Activated T-helper 1 cell treated with anti-CD3 and anti-CD28 coated beads, Interleukin-2, amount 50 U/mL, for 16 hours (primary cell): ENCODE measurements around the gene ARF3.

ENCODE experiments used
- DNase-seq, 2 donors: peaks; one replicate each; pipeline ENCODE4 v3.0.0-alpha.2; 2020; ENCODE audit warnings: low read depth in 1 of 2, low spot score in 1 of 2

The ARF3 gene

DNA sequence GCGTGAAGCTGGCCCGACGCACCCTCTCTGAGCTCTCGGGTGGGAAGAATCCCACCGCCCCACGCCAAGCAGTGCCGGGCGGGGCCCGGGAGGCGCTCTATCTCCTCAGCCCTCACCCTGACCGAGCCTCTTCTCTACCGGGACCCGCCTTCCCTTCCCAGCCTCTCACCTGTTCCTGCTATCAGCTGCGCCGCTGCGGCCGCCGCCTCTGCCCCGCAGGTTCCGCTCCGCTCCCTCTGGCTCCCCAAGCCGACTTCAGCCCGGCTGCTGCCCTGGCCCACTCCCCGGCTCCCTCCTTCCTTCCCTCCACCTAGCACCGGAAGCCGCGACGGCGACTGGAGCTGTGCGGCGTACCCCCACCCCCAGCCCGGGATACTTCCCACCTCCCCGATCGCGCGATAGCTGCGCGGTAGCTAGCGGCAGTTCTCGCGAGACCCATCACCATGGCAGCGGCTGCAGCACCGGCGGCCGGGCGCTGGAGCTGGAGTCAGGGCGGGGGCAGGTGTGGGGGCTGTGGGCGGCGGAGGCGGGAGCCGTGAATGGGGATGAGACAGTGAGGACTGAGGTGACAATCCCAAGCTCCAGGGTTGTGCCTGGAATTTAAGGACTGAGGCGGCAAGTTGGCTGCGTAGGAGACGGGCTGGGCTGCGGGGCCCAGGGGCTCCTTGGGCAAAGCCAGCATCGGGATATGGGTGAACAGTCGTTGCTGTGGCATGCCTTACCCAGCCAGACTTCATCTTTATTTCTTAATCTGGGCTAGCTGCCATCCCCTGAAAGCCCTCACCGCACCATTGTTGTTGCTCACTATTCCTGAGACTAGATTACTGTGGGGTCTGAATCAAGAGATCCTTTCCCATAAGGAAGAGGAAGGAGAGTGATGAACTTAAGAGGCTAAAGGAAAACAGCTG, at the start of gene ARF3:
ARF3 (minus strand) TSS at position 347 of the 908 bp plus-strand sequence. CDS start 16,392 bp downstream, outside the sequence.
- peak; percentile 73 to 87 for DNase-seq

DNA sequence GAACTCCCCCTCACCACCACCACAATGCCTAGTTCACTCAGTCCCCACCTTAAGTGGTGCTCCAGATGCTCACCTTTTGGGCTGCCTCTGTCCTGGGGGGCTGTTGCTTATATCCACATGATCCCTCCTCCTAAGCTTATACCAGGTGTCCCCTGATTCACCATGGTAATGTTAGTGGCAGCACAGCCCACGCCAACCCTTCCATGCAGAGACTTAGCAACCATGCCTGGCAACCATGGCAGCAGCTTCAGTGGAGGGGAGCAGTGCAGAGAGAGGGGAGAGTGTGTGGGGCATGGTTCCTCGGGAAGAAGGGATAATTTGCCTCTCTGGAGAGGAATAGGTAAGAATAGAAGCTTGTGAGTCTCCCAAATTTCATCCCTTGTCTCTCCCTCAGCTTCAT, 43.1 kb upstream of the ARF3 start:
- DNase-seq = no peak

DNA sequence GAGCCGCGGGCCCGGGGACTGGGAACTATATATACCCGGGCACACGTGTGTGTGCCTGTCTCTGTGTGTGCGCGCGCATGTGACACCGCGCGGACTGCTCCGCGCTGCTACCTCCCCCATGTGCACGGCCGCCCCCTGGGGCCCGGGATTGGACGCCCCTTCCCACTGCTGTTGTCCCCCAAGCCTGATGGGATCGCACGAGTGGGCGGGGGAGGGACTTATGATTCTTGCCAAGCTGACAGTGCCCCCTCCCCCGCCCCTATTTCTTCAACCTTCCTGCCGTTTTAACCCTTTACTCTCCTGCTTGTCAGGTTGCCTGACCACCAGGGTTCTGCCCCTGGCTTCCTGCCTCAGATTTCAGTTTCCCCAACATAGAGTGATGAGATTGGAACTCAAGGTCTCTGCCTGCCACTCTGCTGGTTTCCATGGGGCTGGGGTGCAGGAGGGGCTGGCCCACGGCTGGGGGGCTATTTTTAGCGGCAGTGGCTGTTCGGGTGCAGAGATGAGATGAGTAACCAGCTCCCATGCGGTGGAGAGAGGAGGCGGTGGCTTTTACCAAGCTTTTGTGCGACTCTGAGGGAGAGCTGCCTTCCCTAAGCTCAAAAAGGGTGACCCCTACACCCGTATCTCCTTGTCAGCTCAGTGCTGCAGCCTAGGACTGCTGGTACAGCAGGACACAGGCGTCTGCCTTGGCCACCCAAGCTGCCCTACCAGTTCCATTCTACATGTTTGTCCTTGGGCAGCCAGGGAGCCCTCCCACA, 42.3 kb upstream of the ARF3 start, which contains the start of gene DDN:
DDN (minus strand) TSS at position 5 of the 761 bp plus-strand sequence. CDS start 88 bp downstream, outside the sequence.
- no peak for DNase-seq

DNA sequence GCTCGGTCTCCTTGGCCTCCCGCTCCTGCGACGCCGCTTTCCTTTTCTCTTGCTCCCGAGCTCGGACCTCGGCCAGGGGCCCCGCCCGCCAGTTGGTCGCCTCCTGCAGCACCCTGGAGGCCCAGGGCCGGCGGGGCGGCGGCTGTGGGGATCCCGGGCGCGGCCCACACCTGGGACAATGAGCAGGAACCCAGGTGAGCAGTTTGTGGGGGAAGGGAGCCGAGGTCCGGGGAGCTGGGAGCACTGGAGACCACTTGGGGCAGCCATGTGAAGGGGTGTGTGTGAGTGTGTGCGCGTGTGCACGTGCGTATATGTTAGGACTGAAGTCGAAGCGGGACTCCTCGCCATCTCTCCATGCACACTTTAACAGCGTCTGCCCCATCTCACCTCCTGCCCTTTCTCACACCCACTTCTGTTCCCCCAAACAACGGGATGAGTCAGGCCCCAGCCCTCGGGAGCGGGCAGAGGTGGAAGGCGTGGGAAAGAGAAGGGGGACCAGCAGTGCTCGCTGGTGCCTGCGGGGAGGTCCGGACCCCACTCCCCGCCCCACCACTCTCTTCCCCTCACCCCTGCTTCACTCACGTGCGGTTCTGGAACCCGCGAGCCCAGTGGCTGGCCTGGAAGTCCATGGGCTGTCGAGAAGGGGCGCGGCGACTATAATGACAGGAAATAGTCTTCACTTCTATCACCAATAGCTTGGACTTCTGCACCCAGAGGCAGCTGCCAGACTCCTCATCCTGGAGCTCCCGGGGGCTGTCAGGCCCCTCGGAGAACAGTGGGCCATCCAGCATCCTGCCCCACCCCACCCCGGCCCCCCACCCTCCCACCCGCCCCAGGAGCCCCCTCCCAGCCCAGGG, 41.4 kb upstream of the ARF3 start:
- DNase-seq = no peak

DNA sequence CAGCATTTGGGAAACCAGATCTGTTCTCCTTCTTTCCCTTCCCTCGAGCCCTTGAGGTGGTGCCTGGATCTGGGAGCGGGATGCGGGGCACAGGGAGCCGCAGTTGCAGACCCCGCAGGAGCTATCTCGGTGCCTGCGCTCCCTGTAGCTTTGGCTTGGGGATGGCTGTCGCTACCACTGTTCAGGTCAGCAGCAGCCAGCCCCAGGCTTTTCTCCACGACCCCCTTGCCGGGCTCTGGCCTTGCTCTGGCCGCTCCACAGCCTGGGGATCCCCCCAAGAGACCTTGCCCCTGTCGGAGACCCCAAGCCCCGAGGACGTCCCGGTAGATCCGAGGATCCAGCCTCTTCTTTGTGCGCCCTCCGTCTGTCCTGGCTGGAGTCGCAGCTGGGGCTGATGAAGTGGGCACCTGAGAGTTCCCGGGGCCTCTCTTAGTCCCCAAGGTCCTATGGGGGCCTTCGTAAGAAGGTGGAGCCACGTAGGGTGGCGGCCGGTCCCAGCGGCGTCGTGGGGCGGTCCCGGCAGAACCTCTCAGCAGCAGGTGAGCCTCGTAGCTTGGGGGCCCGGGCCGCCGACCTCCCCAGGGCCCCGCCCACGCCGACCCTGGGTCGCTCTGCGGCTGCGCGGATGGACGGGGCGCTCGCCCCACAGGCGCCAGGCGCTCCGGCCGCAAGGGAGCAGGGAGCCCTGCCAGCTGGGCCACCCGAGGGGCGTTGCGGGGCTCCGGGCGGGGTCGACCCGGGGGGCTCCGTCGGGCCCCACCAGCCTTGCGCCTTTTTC, 40.6 kb upstream of the ARF3 start:
- DNase-seq = no peak

DNA sequence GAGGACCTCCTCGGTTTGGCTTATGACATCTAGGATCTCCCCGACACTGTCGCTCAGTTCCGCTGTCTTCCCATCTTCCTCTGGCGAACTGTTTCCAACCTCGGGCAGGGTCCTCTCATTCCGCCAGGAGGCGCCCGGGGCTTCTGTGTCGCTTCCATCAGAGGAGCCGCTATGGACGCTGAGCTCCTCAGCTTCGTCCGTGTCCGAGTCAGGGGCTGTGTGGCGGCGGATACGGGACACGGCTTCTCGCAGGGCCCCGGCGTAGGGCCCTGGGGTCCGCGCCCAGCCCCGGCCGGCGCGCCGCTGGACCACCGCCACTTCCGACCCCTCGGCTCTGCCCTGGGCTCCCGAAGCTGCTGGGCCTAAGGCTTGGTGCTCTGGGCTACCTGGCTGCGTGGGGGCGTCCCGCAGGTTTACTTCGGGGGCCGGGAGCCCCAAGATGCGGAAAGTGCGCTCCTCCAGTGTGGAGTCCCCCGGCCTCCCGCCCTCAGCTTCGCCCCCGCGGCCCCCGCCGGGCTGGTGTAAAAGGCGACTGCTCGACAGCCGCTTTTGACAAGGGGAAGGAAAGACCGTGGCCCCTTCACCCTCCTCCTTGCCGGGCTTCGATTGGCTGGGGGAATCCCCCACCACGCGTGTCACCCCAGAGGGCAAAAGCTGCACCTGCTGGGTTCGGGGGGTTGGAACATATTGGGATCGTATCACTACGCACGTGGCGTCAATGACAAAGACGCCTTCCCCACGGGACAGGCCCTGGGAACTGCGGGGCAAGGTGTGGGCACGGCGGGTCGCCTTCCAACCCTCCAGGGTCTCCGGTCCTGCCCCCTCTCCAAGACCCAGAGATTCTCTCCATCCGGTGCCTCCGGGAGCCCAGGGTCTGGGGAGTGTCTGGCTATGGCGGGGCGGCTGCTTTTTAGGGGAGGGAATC, 39.8 kb upstream of the ARF3 start:
- no peak for DNase-seq

DNA sequence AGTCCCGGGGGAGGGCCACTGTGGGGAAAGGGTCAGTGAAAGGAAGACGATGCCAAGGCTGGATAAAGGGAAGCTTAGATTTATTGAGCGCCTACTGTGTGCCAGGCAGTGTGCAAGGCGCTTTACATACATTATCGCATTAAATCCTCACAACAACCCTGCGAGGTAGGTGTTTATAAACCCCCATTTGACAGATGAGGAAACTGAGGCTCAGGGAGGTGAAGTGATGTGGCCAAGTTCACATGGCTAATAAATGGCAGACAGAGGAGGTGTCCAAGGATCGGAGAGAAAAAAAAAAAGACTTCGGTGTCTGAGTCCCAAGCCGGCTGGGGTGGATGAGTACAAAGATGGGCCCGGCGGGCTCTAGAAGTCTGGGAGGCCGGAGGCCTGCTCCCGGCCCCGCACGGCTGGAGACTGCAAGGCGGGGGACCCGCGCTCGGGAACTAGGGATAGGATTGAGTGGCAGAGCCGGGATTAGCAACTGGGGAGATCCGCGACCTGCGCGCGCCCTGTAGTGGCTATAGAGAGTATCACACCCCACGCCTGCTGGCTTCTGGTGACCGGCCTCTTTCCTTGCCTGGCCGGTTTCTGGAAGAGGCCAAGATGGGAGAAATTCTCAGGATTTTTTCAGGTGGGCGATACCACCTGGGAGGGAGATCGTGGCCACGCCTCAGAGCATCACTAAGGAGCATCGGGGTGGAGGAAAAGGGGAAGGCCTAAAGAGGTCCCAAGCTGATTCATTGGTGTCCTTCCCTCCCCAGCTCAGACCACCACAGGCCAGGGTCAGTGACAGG, 38.0 kb upstream of the ARF3 start:
- no peak for DNase-seq

DNA sequence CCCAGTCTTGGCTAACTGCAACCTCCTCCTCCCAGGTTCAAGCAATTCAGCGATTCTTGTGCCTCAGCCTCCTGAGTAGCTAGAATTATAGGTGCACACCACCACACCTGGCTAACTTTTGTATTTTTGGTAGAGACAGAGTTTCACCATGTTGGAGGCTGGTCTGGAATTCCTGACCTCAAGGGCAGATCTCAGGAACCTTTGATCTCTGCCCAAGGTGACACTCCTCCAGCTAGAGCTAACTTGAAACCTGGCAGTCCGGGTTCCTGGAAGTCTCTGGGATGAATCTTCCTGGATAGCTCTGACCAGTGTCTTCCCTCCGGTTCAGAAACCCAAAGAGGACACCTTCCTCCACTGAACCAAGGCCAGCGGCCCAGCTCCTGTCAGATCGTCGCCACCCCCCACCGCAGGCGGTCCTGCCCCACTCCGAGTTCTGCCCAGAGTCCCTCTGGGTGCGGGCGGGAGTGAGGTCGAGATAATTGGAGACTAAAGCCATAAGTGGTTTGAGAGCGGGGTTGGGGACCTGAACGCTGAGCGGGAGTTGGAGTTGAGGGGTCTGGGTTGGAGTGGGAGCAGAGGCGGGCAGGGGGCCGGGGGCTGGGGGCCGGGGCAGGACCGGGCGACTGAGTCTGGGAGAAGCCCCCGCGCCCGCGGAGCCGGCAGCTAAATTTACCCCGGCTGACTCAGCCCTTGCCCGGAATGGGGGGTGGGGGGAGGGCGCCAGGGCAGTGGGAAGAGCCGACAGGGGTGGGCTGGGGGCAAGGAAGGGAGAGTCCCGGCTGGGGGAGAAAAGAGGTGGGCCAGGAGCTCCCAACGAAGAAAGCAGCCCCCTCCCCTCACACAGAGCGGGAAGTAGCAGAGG, 37.2 kb upstream of the ARF3 start:
- DNase-seq = no peak

DNA sequence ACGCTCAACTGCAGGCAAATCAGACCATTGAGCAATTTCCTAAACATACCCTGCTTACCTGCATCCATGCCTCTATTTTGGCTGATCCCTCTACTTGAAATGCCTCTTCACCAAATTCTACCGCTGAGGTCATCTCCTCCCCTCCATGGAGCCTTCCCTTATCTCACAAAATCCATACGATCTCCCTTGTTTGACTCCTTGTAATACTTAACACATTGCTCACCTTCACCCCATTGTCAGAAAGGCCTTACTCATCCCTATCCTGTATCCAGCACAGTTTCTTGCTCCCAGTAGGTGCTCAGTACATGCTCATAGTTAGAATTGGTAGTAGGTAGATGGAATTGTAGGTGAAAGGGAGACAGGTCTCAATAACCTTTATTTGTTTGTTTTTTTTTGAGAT, 36.5 kb upstream of the ARF3 start:
- DNase-seq = no peak

DNA sequence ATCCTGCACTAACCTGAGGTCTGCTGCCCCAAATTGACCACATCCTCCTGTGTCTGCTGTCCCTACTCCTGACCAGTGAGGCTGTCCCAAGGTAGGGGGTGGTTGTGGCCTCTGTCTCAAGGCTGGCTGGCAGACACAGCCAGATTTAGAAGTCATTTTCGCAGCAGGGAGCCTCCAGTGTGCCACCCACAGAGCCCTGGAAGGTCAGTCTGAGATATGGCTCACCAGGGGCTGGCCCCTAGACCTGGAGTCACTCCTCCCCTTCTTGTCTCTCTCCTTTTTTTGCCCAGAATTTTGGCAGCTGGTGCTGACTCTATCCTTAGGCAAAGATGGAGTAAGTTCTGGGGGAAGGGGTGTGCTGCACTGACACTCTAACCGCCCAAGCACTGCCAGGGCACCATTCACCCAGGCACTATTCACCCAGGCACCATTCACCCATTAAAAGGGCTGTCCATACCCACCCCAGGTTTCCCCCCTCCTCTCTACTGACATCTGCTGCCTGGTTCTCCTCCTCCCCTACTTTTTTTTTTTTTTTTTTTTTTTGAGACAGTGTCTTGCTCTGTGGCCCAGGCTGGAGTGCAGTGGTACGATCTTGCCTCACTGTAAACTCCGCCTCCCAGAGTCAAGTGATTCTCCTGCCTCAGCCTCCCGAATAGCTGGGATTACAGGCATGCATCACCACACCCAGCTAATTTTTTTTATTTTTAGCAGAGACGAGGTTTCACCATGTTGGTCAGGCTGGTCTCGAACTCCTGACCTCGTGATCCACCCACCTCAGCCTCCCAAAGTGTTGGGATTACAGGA, 34.2 kb upstream of the ARF3 start:
- no peak for DNase-seq

DNA sequence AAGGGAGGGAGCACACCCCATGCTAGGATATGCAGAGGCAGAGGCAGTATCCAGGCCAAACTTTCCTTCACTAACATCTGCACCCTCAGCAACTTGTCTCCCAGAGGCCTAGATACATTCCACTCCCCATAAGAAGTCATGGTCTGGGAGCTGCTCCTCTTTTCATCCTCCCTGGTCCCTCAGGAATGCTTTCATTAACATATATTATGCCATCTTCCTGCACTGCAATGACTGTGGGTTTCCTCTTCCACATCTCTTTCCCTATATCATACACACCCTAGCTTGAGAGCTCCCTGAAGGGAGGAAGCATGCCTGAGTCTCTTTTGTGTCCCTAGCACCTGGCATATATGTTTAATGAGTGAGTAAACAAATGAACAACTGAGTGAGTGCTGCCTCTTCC, 33.3 kb upstream of the ARF3 start:
- DNase-seq = no peak

DNA sequence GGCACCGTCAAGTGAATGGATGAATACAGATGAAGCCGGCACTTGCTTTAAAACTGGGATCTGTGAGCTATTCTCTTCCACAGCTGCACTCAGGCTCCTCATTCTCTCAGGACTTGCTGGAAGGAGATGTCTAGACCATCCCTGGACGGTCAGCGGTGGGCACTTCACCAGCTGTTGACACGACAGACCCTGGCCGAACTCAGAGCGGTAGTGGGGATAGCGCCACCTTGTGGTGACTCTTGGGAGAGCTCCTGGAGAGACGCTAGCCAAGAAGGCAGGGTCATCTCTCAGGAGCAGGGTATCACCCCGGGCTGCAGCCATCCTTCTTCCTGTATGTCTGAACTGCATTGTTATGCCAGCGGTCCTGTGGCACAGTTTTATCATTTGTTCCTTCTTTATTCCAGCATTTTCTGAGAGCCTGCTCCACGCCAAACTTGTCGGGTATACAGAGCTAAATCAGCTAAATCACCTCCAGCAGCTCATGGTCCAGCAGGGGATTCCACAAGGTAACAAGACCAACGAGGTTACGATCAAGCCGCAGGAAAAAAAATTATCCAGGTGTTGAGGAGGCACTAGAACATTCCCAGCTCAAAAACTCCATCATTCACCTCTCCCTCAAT, 30.9 kb upstream of the ARF3 start:
- DNase-seq = peak; percentile 64 to 71

DNA sequence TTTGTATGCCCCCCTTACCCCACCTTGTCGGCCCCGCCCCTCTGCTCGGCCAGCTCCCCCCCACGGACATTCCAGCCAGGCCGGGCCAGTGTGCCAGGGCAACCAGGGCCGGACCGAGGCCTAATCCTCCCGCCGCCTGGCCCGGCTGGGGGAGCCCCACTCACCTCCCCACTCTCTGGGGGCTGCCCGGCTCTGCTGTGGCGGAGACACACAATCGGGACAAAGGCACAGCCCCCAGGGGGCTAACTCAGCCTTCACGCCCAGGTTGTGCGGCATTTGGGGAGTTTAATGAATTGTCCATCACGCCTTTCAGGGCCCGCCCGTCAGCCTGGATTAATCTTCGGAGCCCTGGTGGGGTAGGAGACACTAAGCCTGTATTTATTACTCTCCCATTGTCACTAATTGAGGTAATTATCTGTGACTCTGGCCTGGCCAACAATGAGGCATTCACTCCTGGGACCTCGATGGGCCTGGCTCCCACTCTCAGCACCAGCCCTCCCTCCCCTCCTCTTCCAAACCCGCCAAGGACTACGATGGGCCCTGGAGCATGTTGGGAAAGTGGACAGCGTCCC, 29.5 kb upstream of the ARF3 start:
- no peak for DNase-seq

DNA sequence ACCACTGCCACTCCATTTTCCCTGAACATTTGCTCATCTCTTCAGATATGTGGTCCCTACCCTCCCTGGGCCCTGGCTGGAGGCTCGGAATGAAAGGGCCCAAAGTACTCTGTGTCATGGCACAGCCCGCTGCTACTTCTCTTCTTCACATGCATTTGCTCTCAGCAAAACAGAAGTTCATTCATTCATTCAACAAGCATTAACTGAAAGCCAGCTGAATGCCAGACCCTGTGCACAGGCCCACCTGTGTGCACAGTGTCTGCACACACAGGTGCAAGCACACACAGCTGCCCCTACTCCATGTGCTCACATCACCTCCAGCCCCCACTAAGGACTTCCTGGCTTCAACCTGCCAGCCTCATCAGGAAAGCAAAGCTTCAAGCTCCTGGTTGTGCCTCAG, 28.6 kb upstream of the ARF3 start:
- DNase-seq = no peak

DNA sequence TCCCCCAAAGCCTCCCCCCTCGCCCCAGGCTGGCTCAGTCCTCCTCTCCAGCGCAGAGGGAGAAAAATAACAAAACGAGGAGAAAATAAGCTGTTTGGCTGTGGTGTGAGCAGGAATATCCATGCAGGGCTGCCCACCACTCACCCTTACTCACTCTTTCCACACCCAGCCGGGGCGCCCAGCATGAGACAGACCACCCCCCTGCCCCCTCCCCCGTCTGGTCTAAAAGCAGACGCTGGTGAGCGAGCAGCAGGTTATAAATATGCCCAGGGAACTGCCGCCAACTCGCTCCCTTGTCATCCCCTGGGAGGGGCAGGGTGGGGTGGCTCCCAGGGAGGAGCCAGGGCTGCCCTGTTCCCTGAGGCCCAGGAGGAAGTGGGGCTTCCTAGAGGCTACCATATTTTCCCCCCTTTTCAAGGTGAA, 28.2 kb upstream of the ARF3 start:
- DNase-seq = no peak
